ENCODE data around the gene FZD7. TPM values are rescaled to one million over a fixed set of nuclear protein-coding genes. Genes with fewer than 3 reads are reported as not detected.
A peak's percentile ranks its signal among the peaks of the same experiment; 100 is the strongest.

The FZD7 gene
- total RNA-seq, 1 experiment from 2014 or later = 302 TPM

- Histone ChIP-seq H4K91ac (ENCODE audit: insufficient read length, low read depth, low read length) (no peak overlapping the region), H2AK5ac (ENCODE audit: insufficient read length, low read length) (no peak overlapping the region), H2BK120ac (ENCODE audit: low read depth, low read length, poor library complexity, severe bottlenecking) (no peak overlapping the region), H3K23me2 (ENCODE audit: insufficient read length, low read depth, low read length, poor library complexity, severe bottlenecking) (peaks cover 16% of the 10 kb centered on the region), H2BK5ac (ENCODE audit: insufficient read length, low read length) (no peak overlapping the region), H4K20me1 (ENCODE audit: control insufficient read depth, insufficient read depth, insufficient read length) (no peaks in the 10 kb centered on the region), H2AFZ (ENCODE audit: low read length) (no peak overlapping the region), H3T11ph (ENCODE audit: low read length) (no peak overlapping the region), H3K27me3 (ENCODE audit: insufficient read depth, low read length) (no peaks in the 10 kb centered on the region), H3K4me2 (ENCODE audit: insufficient read depth, insufficient read length, low read length) (peak overlapping the region; percentile 83), H3K4ac (ENCODE audit: low read depth, low read length) (no peak overlapping the region), H3K9ac (ENCODE audit: extremely low read depth, insufficient read length, low read length) (peak overlapping the region; percentile 93), H3K56ac (ENCODE audit: insufficient read length, low read depth, low read length) (no peak overlapping the region), H3K79me2 (ENCODE audit: insufficient read depth, low read length) (peaks cover 39% of the 10 kb centered on the region; the same call in 1 of the 2 replicates), H3K9me3 (ENCODE audit: control insufficient read depth, low read depth, low read length) (no peaks in the 10 kb centered on the region), H2BK20ac (ENCODE audit: low read depth, low read length, poor library complexity, severe bottlenecking) (no peak overlapping the region), H4K8ac (replicated peaks; ENCODE audit: insufficient read length, low read depth, low read length) (no peak overlapping the region), H3K18ac (ENCODE audit: insufficient read length, low read depth, low read length) (no peak overlapping the region), H3K4me1 (ENCODE audit: insufficient read depth, low read length) (peaks cover 7% of the 10 kb centered on the region), H3K14ac (ENCODE audit: insufficient read depth, low read length) (peak overlapping the region; percentile 65), H3K27ac (ENCODE audit: insufficient read length, low read depth, low read length) (no peak overlapping the region), H4K5ac (ENCODE audit: insufficient read length, low read depth, low read length) (no peak overlapping the region), H3K23ac (ENCODE audit: insufficient read length, low read depth, low read length) (no peak overlapping the region), H2BK12ac (ENCODE audit: insufficient read length, low read depth, low read length) (no peak overlapping the region), H3K79me1 (ENCODE audit: insufficient read depth, low read depth, low read length, poor library complexity, severe bottlenecking) (no peaks in the 10 kb centered on the region), H2BK15ac (ENCODE audit: low read depth, low read length) (no peak overlapping the region)
- H3K4me1 Mint-ChIP-seq = peaks cover 41 to 46% of the 10 kb centered on the region in 2 experiments
- no peak for TF ChIP-seq CTCF (conservative IDR thresholded peaks at IDR 0.05)
- H3K27ac Mint-ChIP-seq = peak overlapping the region; percentile 61 to 91 (median 85); a peak in 6 of 7 replicates
- peaks cover 0 to 13% (median 12%) of the 10 kb centered on the region in 3 experiments; a peak in 5 of 7 replicates for H3K36me3 Mint-ChIP-seq (ENCODE audit: insufficient read depth in 1 of 3, low read depth in 3 of 3)
- H3K9me3 Mint-ChIP-seq = peaks cover 0 to 4% of the 10 kb centered on the region in 2 experiments; a peak in 2 of 5 replicates
- no peaks in the 10 kb centered on the region; the same call in 1 of the 2 replicates for H3K27me3 Mint-ChIP-seq (ENCODE audit: low read depth)
- no CpG with 5 or more reads among the region's 105 CpGs for WGBS (ENCODE audit: extremely low coverage, insufficient read length, low lambda C conversion rate)
- H3K4me3 Mint-ChIP-seq = peak overlapping the region in 1 of 2 experiments; percentile 90; a peak in 3 of 5 replicates
- no peak for DNase-seq
Observed at GRCh38 chr2:202034249-202035088, 814 bp downstream of the FZD7 start.

All from H9 (cell line).